HL-60 (cell line): ENCODE measurements around the gene MEIKIN.

ENCODE experiments used
- DNase-seq, 2 experiments: peaks; one replicate each; pipeline ENCODE4 v3.0.0-alpha.2; 2010 to 2020; ENCODE audit warnings: low read depth in 1 of 2, low spot score in 1 of 2
- H3K27ac ChIP-seq: fragments of 250-450 bp; sonication (Bioruptor Pico); replicated peaks from 2 replicates; pipeline ENCODE4 v1.5.1; 2020; ENCODE audit warnings: mild to moderate bottlenecking, moderate library complexity
- H3K27me3 ChIP-seq: fragments of 250-450 bp; sonication (Bioruptor Pico); 2 replicates; pipeline ENCODE4 v1.5.1; 2021; ENCODE audit warnings: mild to moderate bottlenecking, moderate library complexity; ENCODE audit not compliant: insufficient read depth, poor library complexity, severe bottlenecking
- H3K4me3 ChIP-seq: replicated peaks from 2 replicates; pipeline ENCODE4 v1.5.1; 2011; ENCODE audit warnings: mild to moderate bottlenecking, control low read depth, low read length; ENCODE audit not compliant: insufficient read depth
- CTCF ChIP-seq: IDR thresholded peaks from one replicate; pipeline ENCODE4 v1.5.1; 2011; ENCODE audit warnings: low read length, control low read depth, inconsistent platforms; ENCODE audit not compliant: insufficient read depth
- GABPA ChIP-seq: IDR thresholded peaks from 2 replicates; pipeline ENCODE4 v1.6.1; 2012; ENCODE audit warnings: low read depth
- POLR2AphosphoS5 ChIP-seq: IDR thresholded peaks from 2 replicates; pipeline ENCODE4 v1.6.1; 2012; ENCODE audit warnings: low read depth
- REST ChIP-seq: IDR thresholded peaks from 2 replicates; pipeline ENCODE4 v1.6.1; 2012; ENCODE audit warnings: low read depth; ENCODE audit not compliant: insufficient replicate concordance
- SPI1 ChIP-seq: IDR thresholded peaks from 2 replicates; pipeline ENCODE4 v1.6.1; 2012; ENCODE audit warnings: low read depth, mild to moderate bottlenecking, borderline replicate concordance

MEIKIN gene

GRCh38 chr5:131792896-131793295, 152.6 kb downstream of the MEIKIN start:
- DNase-seq = peak in 1 of 2 experiments; percentile 3
- TF ChIP-seq CTCF (no peak), GABPA (no peak), SPI1 (no peak), POLR2AphosphoS5 (no peak), REST (no peak)
- H3K27me3 ChIP-seq = no peaks in the 10 kb centered on the region
- no peak overlapping the region for H3K27ac ChIP-seq
- no peak overlapping the region for H3K4me3 ChIP-seq

- no peak for TF ChIP-seq GABPA
- no peak for TF ChIP-seq POLR2AphosphoS5
- TF ChIP-seq CTCF = no peak
- no peak for TF ChIP-seq SPI1
- no peak for TF ChIP-seq REST
- DNase-seq = no peak
- no peak overlapping the region for H3K27ac ChIP-seq
These were observed 153.6 kb downstream of the MEIKIN start for GRCh38 chr5:131791866-131792265.

GRCh38 chr5:131790550-131790949, 154.9 kb downstream of the MEIKIN start:
- no peak for DNase-seq
- TF ChIP-seq GABPA (no peak), CTCF (no peak), POLR2AphosphoS5 (no peak), REST (no peak), SPI1 (no peak)
- Histone ChIP-seq H3K27ac (no peak overlapping the region), H3K4me3 (no peak overlapping the region), H3K27me3 (no peaks in the 10 kb centered on the region)

More at GRCh38 chr5:131791866-131792265, 153.6 kb downstream of the MEIKIN start:
- Histone ChIP-seq H3K27me3 (no peaks in the 10 kb centered on the region), H3K4me3 (no peak overlapping the region)
